Measurements from ENCODE around the gene CCDC201. TPM values are rescaled to one million over a fixed set of nuclear protein-coding genes. Genes with fewer than 3 reads are reported as not detected.
"Not testable (repeated sequence)": the region's sequence is repeated elsewhere in the genome, so short reads cannot be mapped to it uniquely, and the experiment has no call there.

Gene CCDC201
- total RNA-seq, 2 experiments from 2014 or later = not detected

DNA sequence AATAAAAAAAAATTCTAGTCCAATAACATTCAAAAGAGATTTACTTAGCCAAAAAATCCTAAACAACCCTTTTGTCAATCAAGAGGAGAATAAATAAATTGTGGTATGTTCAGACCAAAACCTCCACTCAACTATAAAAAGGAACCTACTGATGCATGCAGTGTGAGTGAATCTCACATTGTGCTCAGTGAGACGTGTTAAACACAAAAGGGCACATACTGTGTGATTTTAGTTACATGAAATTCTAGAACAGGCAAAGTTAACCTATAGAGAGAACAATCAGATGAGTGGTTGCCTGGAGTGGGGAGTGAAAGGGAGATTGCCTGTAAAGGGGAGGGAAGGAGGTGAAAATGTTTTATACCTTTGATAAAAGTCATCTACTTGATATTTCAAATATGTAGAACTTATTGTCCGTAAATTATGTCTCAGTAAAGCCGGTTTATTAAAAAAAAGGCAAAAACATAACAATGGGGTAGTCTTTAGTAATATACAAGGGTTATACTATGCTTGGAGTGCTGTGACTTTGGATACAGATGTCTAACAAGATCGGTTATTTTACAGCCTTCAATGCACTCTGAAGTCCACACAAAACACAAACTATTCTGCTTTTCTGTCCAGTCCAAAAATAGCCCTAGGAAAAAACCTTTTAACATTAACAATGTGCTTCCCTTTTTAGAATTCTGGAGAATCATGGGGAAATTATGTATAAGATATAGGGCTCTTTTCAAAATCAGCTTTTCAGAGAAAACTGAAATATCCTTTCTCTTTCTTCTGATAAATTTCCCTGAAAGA, 30.8 kb downstream of the CCDC201 start:
- H3K27ac Mint-ChIP-seq; ATAC-seq; H3K4me1 Mint-ChIP-seq (ENCODE audit: low read depth); POLR2A ChIA-PET; H3K4me3 Mint-ChIP-seq; H3K36me3 Mint-ChIP-seq (ENCODE audit: low read depth); intact Hi-C loops (cut with micrococcal nuclease); DNase-seq; H3K27me3 Mint-ChIP-seq; CTCF ChIA-PET; H3K9me3 Mint-ChIP-seq: not testable (repeated sequence)

DNA sequence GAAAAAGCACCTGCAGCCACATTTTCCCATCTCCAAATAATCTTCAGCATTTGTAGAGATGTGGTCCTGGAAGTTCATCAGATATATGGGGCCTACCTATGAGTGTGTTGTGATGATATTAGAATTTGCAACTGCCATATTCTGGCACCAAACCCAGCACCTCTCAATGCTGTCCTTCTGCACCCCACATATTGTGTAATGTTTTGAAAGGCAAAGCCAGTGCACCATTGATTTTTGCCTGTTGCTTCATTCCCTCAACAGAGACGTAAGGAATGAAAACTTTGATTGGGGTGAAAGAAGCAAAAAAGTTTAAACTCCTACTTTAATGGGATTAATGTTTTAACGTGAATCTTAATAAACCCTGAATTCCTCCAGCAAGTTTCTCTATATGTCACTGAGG, 34.0 kb downstream of the CCDC201 start:
- CTCF ChIA-PET; POLR2A ChIA-PET; H3K27ac Mint-ChIP-seq; H3K9me3 Mint-ChIP-seq; H3K36me3 Mint-ChIP-seq (ENCODE audit: low read depth); intact Hi-C loops (cut with micrococcal nuclease); DNase-seq; H3K4me3 Mint-ChIP-seq; H3K27me3 Mint-ChIP-seq; H3K4me1 Mint-ChIP-seq (ENCODE audit: low read depth); ATAC-seq: not testable (repeated sequence)

DNA sequence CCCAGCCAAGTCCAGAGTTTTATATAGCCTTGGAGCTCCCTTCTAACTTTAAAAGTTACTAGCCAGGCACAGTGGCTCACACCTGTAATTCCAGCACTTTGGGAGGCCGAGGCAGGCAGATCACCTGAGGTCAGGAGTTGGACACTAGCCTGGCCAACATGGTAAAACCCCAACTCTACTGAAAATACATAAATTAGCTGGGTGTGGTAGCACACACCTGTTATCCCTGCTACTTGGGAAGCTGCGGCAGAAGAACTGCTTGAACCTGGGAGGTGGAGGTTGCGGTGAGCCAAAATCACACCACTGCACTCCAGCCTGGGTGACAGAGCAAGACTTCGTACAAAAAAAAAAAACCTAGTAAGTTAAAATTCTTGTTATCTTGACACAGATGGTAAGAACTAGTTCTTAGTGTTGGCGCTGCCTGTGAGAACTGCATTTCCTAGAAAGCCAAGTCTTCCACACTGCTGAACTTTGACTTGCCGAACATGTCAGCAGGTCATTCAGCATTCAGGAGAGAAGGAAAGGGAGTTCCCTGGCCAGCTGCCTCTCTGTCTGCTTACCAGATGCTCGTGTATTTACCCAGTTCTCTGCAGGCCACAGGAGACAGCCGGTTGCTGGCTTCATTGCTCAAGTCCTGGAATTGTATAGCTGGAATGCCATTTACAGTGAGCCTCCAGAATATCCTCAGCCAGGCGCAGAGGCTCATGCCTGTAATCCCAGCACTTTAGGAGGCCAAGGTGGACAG, 40.3 kb downstream of the CCDC201 start:
- H3K27ac Mint-ChIP-seq; H3K4me3 Mint-ChIP-seq; H3K27me3 Mint-ChIP-seq; POLR2A ChIA-PET; DNase-seq; H3K4me1 Mint-ChIP-seq (ENCODE audit: low read depth); H3K9me3 Mint-ChIP-seq; ATAC-seq; CTCF ChIA-PET; H3K36me3 Mint-ChIP-seq (ENCODE audit: low read depth); intact Hi-C loops (cut with micrococcal nuclease): not testable (repeated sequence)

DNA sequence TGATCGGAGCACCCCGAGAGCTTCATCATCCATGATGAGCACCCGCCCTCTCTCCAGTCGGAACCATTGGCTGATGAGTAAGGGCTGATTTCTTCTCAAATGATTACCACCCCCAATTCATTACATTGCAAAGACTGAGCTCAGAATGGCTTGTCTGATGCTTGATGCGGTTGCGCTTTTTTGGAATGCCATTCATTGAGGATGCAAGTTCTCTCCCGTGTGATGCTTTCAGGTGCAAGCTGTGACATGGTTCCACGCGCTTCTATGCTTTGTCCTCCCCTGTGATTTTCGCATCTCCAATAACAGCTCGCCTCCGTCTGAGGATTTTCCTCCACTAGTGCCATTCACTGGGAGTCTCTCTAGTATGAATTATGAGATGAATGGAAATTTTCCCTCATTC, 43.0 kb downstream of the CCDC201 start:
- H3K9me3 Mint-ChIP-seq; H3K27me3 Mint-ChIP-seq; ATAC-seq; intact Hi-C loops (cut with micrococcal nuclease); H3K36me3 Mint-ChIP-seq (ENCODE audit: low read depth); POLR2A ChIA-PET; CTCF ChIA-PET; H3K4me3 Mint-ChIP-seq; DNase-seq; H3K27ac Mint-ChIP-seq; H3K4me1 Mint-ChIP-seq (ENCODE audit: low read depth): not testable (repeated sequence)

DNA sequence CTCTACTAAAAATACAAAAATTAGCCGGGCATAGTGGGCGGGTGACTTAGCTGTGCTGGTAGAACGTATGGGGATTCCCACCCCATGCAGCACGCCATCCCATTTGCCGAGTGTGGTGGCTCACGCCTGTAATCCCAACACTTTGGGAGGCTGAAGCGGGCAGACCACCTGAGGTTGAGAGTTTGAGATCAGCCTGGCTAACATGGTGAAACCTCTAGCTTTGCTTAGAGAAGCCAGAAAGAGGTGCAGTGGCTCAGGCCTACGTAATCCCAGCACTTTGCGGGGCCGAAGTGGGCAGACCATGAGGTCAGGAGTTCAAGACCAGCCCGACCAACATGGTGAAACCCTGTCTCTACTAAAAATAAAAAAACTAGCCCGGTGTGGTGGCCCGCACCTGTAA, 45.2 kb downstream of the CCDC201 start:
- H3K4me1 Mint-ChIP-seq (ENCODE audit: low read depth); intact Hi-C loops (cut with micrococcal nuclease); DNase-seq; H3K4me3 Mint-ChIP-seq; ATAC-seq; POLR2A ChIA-PET; H3K36me3 Mint-ChIP-seq (ENCODE audit: low read depth); CTCF ChIA-PET; H3K9me3 Mint-ChIP-seq; H3K27me3 Mint-ChIP-seq; H3K27ac Mint-ChIP-seq: not testable (repeated sequence)

DNA sequence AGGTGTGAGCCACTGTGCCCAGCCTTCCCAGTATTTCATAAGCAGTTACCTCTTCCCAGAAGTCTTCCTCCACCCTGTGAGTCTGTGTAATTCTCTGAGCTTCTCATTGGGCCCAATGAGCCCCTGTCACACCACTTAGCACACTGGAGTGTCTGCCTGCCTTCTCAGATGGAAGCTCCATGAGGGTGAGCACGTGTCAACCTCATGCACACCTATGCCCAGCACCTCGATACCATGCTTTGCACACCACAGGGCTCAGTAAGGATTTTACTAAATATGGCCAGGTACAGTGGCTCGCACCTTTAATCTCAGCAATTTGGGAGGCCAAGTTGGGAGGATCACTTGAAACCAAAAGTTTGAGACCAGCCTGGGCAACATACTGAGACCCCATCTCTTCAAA, 46.3 kb downstream of the CCDC201 start:
- intact Hi-C loops (cut with micrococcal nuclease); ATAC-seq; H3K4me1 Mint-ChIP-seq (ENCODE audit: low read depth); POLR2A ChIA-PET; H3K9me3 Mint-ChIP-seq; H3K27me3 Mint-ChIP-seq; H3K36me3 Mint-ChIP-seq (ENCODE audit: low read depth); DNase-seq; H3K4me3 Mint-ChIP-seq; H3K27ac Mint-ChIP-seq: not testable (repeated sequence)
- CTCF ChIA-PET = interaction anchor here (0.6 kb wide), 1 partner anchor 28 kb away, joined by 3 read pairs; no protein-coding TSS in a partner anchor

DNA sequence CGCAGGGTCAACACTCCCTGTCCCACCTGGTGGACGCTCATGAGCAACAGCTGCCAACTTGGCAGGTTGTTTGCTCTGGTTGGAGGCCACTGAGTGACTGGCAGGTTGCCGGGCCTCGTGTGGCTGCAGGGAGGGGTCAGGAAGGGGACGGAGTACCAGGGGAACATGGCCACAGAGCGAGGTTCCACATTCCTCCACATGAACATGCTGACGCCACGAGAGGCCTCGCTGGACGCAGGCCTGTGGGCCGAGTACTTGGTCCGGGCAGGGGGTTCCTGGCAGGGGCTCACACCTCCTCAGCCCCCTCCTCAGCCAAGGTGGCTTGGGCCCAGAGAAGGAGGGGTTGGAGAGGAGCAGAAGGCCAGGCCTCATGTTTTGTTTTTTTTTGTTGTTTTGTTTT, 54.1 kb downstream of the CCDC201 start:
- ATAC-seq; DNase-seq; POLR2A ChIA-PET; H3K4me1 Mint-ChIP-seq (ENCODE audit: low read depth); H3K27me3 Mint-ChIP-seq; H3K36me3 Mint-ChIP-seq (ENCODE audit: low read depth); H3K4me3 Mint-ChIP-seq; H3K9me3 Mint-ChIP-seq; CTCF ChIA-PET; intact Hi-C loops (cut with micrococcal nuclease); H3K27ac Mint-ChIP-seq: not testable (repeated sequence)

DNA sequence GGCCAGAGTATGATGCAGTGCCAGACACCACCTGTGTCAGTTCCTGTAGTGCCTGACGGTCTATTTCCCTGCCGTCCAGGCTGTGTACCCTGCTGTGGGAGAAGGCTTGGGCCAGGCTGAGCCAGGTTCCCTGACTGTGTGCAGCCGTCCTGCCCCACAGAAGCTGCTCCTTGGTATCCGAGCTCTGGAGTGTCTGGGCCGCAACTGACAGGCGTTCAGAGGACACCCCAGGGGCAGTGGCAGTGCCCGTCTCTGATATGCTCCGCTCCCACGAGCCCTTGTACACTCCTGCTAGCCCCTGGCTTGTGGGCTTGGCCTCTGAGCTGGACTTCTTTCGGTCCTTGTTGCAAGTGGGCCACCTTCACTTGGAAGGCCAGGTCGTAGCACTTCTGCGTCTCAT, 55.0 kb downstream of the CCDC201 start:
- not testable (repeated sequence) for H3K9me3 Mint-ChIP-seq; H3K4me1 Mint-ChIP-seq (ENCODE audit: low read depth)

DNA sequence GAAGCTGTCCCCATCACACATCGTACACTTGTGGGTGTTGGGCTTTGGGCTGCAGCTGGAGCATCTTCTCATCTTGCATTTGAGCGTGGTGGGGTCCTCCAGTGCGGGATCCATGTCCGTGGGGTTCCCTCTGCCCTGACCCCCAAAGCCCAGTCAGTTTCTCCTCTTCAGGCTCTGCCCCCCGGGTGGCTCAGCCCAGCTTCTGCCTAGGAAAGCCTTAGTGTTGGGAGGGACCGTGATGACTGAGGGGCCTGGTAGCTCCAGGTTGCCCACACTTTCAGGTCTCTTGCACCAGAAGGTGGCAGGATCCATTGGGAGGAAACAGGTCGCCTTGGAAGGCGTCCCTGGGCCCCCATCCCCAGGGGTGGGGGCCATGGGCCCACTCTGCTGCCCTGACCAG, 55.9 kb downstream of the CCDC201 start:
- POLR2A ChIA-PET; CTCF ChIA-PET; ATAC-seq; H3K4me1 Mint-ChIP-seq (ENCODE audit: low read depth); H3K27me3 Mint-ChIP-seq; H3K9me3 Mint-ChIP-seq; H3K36me3 Mint-ChIP-seq (ENCODE audit: low read depth); H3K4me3 Mint-ChIP-seq; H3K27ac Mint-ChIP-seq; DNase-seq; intact Hi-C loops (cut with micrococcal nuclease): not testable (repeated sequence)

More for the DNA sequence above, 55.0 kb downstream of the CCDC201 start:
- DNase-seq; H3K27ac Mint-ChIP-seq; ATAC-seq; POLR2A ChIA-PET; H3K27me3 Mint-ChIP-seq; H3K36me3 Mint-ChIP-seq (ENCODE audit: low read depth); H3K4me3 Mint-ChIP-seq; CTCF ChIA-PET; intact Hi-C loops (cut with micrococcal nuclease): not testable (repeated sequence)

DNA sequence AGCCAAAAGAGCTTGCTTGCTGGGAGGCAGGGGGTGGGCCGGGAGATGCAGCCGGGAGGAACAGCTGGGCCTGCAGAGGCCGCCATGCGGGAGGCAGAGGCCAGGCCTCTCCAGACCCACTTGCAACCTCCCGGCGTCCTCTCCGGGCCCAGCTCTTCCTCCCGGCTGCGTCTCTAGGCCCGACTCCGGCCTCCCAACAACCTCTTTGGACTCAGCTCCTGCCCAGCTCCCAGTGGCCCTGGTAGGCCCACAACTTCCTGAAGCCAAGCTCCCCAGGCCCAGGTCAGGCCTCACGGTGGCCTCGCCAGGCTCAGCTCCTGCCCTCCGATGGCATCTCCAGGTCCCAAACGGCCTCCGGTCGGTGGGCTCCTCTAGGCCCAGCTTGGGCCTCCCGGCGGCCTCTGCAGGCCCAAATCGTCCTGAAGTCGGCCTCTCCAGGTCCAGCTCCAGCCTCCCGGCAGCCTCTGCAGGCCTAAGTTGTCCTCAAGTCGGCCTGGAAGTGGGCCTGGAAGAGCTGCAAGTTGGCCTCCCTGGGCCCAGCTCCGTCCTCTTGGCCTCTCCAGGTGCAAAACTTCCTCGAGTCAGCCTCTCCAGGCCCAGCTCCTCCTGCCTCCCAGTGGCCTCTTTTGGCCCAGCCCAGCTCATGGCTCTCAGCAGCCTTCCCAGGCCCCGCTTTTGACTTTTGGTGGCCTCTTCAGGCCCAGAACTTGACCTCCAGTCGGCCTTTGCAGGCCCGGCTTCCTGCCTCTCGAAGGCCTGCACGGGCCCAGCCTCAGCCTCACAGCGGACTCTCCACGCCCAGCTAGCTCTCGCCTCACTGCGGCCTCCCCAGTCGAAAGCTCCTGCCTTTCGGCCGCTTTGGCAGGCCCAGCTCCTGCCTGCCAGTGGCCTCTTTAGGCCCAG, 58.4 kb downstream of the CCDC201 start:
- CTCF ChIA-PET; H3K4me3 Mint-ChIP-seq; H3K9me3 Mint-ChIP-seq; ATAC-seq; intact Hi-C loops (cut with micrococcal nuclease); DNase-seq; POLR2A ChIA-PET; H3K27ac Mint-ChIP-seq; H3K4me1 Mint-ChIP-seq (ENCODE audit: low read depth); H3K36me3 Mint-ChIP-seq (ENCODE audit: low read depth); H3K27me3 Mint-ChIP-seq: not testable (repeated sequence)

DNA sequence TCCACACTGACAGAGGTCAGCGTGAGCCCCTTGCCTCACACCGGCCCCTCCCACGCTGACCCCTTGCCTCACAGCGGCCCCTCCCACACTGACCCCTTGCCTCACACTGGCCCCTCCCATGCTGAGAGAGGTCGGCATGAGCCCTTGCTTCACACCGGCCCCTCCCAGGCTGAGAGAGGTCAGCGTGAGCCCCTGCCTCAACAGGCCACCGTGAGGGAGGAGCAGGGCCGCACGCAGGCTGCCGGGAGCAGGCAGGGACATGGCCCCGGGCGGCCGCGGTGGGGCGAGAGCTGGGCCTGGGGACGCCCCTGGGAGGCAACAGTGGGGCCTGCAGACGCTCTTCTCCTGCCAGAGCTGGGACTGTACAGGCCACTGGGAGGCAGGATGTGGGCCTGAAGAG, 59.1 kb downstream of the CCDC201 start:
- CTCF ChIA-PET; H3K27ac Mint-ChIP-seq; intact Hi-C loops (cut with micrococcal nuclease); H3K9me3 Mint-ChIP-seq; POLR2A ChIA-PET; H3K27me3 Mint-ChIP-seq; DNase-seq; H3K4me3 Mint-ChIP-seq; H3K4me1 Mint-ChIP-seq (ENCODE audit: low read depth); ATAC-seq; H3K36me3 Mint-ChIP-seq (ENCODE audit: low read depth): not testable (repeated sequence)

Data from activated CD8-positive, alpha-beta T cell treated with anti-CD3 and anti-CD28 coated beads for 36 hours (primary cell).